Ramos (cell line): Measurements from ENCODE around the gene PRRX1.

Source experiments
- in situ Hi-C: fragments of 300-500 bp; cut with MboI; formaldehyde crosslinking; loops from one replicate; pipeline ENCODE4 v1.14.3; 2022; ENCODE audit warnings: low sequenced_read_pairs; ENCODE audit not compliant: unreplicated experiment

PRRX1 gene

DNA sequence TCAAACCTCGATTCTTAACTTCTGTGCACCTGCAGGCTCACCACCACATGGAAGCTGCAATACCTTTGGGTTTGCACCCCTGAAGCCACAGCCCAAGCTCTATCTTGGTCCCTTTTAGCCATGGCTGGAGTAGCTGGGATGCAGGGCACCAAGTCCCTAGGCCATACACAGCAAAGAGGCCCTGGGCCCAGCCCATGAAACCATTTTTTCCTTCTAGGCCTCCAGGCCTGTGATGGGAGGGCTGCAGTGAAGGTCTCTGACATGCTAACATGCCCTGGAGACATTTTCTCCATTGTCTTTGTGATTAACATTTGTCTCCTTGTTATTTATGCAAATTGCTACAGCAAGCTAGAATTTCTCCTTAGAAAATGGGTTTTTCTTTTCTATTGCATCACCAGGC is 79.2 kb downstream of the PRRX1 start:
- in situ Hi-C loops, result no loop called here

DNA sequence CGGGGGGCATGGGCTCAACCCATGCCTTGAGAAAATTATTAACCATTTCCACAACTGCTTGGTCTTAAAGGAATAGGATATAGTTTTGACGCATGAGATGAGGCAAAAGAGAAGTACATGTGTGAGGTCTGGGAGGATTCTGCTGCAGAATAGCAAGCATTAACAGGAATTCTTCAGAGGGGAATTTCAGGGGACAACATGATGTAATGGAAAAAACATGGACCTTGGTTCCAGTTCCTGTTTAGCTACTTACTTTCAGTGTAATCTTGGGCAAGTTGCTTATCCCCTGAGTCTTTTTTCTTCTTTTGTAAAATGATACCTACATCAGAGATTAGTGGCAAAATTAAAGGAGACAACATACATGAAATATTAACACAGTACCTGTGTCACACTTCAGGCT is 85.6 kb downstream of the PRRX1 start:
- in situ Hi-C loops, result no loop called here

- in situ Hi-C loops, result no loop called here
Measured at GRCh38 chr1:170749959-170750358, 86.0 kb downstream of the PRRX1 start.

- in situ Hi-C loops, result no loop called here
Measured at GRCh38 chr1:170755795-170756194, 91.9 kb downstream of the PRRX1 start.

- in situ Hi-C loops, result no loop called here
Measured at GRCh38 chr1:170758992-170759391, 95.1 kb downstream of the PRRX1 start.

DNA sequence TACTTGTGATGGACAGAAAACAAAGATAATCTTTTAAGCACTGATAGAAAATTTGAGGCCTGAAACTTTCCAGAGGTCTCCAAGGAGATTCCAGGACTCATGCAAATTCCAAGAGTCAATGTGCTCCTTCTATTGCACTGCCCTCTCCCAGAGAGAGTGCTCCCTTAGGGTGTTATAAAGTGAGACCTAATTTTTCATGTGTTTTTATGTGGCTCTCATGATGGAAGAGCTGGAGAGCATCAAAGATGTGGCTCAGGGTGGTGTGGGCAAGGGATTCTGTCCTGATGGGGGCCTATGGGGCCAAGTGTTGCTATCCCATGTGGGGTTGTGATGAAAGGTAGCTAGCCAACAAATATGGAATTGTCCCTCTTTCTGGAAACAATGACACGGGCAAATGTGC is 101.3 kb downstream of the PRRX1 start:
- in situ Hi-C loops, result no loop called here

DNA sequence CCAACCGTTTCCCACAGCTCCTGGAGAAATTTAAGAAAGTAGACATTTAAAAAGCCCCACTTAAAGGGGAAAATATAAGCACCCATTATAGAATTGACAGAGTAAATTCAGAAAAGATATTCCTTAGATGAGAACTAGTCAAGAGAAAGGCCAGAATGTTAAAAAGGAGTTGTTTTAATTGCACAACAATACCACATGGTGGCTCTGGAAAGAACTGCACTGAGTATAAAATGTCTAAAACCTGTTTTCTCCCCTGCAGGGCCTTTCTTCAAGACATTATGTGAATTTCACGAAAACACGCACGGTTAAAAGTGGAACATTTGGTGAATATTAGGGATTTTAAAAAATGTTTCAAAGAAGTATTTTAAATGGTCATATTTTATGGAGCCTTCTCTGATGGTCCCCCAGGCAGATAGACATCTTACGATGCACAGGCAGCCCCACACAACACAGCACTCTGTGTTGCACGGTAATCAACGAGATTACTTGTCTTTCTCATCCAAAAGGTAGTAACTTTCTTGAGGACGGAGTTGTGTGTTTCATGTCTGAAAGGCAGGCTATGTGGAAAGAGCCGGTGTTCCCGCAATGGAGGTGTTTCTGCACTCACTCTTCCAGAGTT is 101.9 kb downstream of the PRRX1 start:
- in situ Hi-C loops, result no loop called here

DNA sequence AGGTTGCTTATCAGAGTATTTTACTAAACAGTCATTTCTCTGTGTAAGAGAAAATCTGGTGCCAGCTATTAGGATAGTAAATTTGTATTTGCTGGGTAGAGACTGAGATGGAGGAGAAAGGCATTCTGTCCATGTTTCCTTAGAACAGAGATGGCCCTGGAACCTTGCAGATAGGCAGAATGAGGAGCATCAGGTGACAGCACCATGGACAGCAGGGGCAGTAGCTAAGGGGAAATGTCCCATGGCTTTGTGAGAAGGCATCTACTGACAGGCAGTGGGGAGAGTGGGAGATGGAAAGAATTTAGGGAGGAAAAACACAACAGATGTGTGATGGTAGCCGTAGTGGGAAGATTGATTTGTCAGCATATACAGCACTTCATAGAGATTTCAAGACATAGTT is 105.0 kb downstream of the PRRX1 start:
- in situ Hi-C loops, result no loop called here

DNA sequence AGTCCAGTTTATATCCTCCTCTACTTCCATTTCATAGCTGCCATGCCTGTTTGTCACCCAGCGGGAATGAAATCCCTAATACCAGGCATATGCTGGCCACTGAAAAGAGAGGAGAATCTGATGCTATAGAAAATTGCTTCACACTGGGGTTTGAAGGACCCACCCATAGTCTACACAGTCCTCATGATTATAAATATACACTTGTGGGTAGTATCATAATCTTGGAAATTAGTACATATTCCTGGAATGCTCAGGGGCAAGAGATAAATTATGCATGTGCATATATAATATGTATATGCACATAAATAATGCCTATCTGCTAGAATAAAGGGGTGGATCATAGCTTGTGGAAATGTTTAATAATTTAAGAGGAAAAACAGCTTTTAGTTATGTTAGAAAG is 105.8 kb downstream of the PRRX1 start:
- in situ Hi-C loops, result no loop called here

DNA sequence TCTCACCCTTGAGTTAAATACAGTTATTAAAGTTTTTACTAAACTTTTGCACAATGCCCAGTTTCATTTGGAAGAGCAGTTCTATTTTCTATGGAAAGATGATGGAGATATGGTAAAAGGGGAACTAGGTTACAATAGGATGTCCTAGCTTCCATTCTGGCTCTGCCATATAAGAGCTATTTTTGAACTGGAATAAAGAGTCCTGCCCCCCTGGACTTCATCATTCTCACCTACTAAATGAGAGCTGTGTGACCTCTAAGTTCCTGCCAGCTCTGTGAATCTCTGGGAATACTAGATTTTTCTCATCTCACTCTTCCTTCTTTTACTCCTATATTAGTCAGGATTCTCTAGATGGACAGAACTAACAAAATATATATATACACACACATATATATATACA is 106.3 kb downstream of the PRRX1 start:
- in situ Hi-C loops, result no loop called here

DNA sequence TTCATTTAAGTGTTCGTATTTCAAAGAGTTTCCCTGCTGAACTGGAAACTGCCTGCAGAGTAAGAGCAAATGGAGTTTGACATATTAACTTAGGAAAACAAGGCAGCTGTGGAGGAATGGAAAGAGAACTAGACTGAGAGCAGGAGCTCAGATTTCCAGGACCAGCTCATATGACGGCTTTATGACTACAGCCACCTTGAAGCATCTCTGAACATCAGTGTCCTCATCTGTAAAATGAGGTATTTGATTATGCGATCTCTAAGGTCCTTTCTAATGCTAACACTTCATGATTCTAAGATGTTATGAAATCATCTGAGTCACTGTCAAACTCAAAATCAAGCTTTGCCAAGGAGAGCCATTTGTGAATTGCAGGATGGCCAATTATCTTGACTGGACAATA is 112.3 kb downstream of the PRRX1 start:
- in situ Hi-C loops, result no loop called here

GRCh38 chr1:170776777-170777176 is 112.8 kb downstream of the PRRX1 start:
- in situ Hi-C loops, result no loop called here
